MV-4-11 (cell line): ENCODE data around the gene IQGAP3.

Source experiments
- DNase-seq: peaks from one replicate; lab custom pipeline; 2025; lab: John Stamatoyannopoulos, UW

The IQGAP3 gene

GRCh38 chr1:156496211-156496761, 76.1 kb downstream of the IQGAP3 start:
- peak; percentile 83 for DNase-seq

DNA sequence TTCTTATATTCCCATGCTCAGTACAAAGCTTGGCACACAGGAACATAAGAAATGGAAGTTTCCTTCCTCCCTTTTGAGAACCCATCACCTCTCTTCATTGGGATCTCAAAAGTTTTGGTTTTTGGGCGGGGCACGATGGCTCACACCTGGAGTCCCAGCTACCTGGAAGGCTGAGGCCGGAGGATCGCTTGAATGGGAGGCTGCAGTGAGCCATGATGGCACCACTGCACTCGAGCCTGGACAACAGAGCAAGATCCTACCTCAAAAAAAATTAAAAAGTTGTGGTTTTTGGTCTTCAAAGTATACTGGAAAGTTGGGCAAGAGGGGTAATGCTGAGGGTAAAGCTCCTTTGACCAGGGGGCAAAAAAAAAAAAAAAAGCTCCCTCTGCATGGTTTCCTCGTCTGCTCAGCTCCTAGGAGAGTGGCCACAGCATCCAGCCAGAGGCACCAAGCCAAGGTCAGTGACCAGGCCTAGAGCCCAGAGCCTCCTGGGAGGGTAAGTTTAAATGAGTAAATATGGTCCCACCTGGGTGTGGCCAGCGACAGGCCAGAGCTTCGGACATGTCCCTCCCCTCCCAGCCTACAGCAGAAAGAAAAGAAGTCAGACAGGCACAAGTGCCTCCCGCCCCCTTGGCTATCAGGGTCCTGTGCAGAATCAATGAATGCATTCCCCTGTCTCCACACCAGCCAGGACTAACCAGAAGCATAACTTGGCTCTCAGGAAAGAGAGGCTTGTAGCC, 76.8 kb downstream of the IQGAP3 start:
- DNase-seq, result peak; percentile 52

DNA sequence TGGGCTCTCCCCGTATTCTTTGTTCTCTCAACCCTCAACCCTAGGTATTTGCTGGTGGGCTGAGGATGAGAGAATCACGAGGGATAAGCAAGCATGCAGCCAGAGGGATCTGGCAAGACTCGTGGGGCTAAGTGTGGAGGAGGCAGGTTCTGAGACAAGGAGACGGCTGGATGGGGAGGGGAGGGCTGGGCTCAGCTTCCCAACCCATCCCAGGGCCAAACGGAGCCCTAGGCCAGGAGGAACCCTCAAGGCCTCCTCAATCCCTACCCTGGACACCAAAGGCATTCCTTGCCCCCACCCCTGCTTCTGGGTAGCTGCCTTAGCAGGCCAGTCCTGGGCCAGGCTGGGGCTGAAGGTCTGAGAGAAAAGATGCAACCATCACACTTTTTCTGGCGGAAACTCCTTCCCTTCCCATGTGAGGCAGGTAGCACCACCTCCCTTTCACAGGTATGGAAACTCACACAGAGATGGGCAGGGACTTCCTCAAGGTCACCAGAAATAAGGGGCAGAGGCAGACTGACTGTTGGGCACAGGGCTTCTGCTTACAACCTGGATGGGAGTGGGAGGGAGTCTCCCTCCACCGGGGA, 78.0 kb downstream of the IQGAP3 start:
- no peak for DNase-seq

DNA sequence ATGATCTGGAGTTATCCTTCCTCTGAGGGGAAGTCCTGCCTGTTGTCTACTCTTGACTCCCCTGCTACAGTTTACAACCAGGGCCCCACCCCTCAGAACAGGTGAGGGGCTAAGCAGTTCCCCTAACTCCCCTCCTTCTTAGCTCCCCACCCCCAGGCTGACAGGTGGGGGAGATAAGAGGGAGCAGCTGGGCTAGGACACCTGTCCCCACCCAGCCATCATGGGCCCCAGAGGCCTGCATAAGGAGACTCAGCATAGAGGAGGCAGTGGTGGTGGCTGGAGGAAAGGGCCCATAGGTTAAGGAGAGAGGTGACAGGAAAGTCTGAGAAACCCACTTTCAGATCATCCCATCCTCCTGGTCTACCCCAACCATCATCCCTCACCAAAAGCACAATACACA, 78.6 kb downstream of the IQGAP3 start:
- DNase-seq, result no peak

DNA sequence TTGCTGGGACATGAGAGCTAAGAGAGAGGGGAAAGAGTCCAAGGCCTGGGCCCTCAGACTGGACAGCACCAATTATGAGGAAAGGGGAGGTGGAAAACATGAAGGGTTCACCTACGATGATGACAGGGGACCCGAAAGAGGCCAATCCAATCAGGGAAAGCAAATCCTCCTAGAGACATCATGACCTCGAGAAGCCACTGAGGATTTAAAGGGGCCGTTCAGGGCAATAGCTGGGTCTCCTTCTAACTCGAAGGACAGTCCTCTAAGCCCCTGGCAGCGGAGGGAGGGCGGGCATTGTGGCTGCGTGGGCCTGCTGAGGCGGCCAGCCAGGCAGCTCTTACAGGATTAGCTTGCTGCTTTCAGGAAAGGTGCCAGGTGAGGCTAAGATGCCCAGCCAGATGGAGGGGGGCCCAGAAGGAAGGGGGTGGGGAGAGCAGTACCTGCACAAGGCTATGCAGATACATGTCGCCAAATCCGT, 79.2 kb downstream of the IQGAP3 start:
- DNase-seq, result peak; percentile 91

DNA sequence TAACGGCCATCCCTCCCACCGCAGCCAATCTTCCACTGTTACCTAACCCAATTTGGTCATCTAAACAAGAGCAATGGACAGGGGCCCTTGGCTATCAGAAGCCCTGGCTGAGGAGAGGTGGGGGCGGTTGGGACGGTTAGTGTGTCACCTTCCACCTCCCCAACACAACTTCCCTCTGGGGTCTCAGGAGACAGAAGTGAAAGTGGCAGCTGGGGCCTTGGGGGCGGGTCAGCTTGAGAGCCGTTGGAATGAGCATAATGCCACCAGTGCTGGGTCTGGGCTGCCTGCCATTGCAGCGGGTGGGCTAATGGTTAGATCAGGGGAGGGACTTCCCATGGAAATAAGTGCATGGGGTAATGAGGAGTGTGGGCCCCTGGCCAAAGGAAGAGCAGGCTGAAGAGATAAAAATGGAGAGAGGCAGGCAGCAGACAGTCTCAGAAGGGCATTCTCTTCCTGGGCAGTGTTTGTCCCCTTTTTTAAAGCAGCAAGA, 79.7 kb downstream of the IQGAP3 start:
- peak; percentile 99 for DNase-seq

DNA sequence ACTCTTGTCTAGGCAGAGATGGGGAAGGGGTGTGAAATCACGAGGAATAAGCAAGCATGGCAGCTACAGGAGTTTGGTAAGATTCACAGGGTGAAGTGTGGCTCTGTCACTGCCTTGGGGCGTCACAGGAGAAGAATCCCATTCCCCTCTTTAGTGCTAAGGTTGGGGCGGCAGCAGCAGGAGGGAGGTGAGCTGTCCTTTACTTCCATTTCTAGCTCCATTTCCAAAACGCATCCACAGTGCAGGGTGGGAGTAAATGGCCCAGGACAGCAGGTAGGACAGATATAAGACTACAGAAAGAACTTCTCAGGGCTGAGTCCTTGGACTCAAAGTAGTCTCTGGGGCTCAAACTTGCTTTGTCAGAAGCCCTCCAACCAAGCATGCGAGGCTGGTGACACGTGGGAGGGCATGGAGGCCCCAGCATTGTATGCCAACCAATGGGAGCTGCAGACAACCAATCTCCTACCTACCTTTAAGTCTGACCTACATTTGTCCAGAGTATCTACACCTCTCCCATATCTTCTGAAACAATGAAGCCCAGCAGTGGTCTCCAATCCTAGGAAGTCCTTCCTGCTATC, 80.3 kb downstream of the IQGAP3 start:
- DNase-seq, result no peak

GRCh38 chr1:156491151-156491949, 81.0 kb downstream of the IQGAP3 start:
- peak; percentile 81 for DNase-seq

DNA sequence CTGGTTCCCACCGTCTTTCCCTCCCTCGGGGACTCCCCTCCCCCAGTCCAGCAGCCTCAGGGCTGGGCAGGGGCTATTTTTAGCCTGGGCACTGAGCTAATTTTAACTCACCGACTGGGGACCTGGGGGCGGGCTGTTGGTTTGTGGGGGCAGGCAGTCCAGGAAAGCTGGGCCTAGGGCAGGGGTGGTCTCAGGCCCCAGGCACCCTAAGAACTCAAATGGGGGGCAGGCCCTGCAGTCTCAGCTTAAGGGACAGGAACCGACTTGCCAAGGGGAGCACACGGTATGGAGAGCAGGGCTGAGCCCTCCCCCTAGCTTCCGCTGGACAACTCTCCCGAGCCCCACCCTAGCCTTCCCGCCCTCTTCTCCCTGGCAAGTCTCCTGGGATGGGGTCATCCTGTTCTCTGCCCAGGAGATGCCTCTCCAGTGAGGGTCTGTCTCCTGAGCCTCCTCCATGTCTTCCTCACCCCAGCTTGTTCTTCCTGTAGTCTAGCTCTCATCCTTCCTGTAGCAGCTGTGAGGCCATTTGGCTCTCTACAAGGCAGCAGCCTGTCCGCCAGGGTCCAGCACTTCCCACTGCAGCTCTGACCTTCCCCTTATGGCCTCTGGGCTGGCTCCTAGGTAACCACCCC, 81.8 kb downstream of the IQGAP3 start:
- peak; percentile 51 for DNase-seq

- no peak for DNase-seq
These were observed 82.5 kb downstream of the IQGAP3 start for GRCh38 chr1:156489935-156490293.

- peak; percentile 68 for DNase-seq
These were observed 83.0 kb downstream of the IQGAP3 start for GRCh38 chr1:156489166-156489934.

DNA sequence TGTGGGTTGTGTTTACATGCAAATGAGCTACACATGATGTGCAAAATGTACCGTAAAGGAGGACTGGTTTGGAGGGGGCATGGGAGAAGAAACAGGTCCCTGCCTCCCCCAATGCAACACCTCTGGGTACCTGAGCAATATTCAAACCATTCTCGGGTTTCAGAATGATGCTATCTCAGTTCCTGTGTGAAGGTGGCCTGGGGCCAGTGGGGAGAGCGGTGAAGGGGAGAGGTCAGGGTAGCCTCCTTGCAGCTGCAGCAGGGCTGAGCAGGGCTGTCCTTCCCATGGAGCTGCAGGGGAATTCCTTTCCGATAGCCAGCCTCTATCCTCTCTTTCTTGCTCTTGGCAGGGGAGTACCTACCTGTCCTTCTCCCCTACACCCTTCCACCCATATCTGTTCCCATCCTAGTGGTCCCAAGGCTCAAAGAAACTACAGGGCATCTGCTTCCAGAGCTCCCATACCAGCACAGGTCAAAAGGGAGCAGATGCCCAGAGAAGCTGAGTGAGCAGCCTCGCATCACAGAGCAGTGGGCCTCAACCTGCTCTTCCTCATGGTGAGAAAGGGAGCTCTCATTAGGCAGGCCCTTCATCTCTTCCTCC, 83.7 kb downstream of the IQGAP3 start:
- DNase-seq, result no peak

GRCh38 chr1:156487862-156488261, 84.5 kb downstream of the IQGAP3 start:
- no peak for DNase-seq

DNA sequence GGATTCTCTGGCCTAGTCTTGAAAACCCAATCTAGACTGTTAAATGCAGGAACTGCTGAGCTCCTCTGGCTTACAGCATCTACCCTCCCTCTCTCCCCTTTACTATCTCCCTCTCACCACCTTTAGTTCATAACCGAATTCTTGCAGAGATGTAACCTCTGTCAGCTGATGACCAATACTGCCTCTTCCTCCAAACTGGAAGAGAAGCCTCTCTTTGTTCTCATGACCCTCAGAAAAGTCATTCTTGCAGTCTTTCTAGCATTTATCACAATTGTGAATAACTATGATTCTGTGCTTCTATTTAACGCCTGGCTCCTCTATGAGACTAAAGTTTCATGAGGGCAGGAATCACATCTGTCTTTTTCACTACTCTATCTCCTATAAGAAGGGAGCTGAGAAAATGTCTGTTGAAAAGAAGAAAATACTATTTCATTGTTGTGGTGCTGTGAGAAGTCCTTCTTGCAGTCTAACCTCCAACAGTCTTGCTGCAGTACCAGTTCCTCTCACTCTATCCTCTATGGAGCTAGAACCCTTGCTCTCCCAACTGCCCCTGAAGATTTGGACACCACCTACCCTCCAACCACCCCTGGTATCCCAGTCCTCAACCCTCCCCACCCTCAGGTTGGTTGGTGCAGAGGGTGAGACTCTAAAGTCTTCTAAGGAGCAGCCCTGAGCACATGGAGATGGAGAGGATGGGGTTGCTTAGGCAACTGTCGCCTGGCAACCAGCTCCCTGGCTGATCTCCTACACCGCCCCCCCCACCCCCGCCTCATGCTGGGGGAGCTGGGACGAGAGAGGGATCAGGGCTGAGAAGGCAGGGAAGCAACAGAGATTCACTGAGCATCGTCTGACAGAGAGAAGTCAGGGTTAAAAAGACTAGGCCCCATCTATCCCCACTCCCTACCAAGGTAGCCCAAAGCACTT, 85.7 kb downstream of the IQGAP3 start:
- DNase-seq, result no peak

DNA sequence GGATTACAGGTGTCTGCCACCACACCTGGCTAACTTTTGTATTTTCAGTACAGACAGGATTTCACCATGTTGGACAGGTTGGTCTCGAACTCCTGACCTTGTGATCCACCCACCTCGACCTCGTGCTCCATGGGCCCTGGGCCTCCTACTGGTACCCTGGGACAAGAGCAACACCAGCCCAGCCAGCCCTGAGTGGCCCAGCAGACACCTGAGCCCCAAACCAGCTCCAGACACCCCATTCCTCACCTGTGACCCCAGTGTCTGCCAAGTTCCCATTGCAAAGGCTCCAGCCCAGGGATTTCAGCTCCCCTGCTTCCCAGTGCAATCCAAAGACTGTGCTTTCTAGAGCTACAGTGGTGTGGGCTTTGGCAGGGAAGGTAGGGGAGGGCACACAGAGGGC, 86.4 kb downstream of the IQGAP3 start:
- DNase-seq, result no peak

DNA sequence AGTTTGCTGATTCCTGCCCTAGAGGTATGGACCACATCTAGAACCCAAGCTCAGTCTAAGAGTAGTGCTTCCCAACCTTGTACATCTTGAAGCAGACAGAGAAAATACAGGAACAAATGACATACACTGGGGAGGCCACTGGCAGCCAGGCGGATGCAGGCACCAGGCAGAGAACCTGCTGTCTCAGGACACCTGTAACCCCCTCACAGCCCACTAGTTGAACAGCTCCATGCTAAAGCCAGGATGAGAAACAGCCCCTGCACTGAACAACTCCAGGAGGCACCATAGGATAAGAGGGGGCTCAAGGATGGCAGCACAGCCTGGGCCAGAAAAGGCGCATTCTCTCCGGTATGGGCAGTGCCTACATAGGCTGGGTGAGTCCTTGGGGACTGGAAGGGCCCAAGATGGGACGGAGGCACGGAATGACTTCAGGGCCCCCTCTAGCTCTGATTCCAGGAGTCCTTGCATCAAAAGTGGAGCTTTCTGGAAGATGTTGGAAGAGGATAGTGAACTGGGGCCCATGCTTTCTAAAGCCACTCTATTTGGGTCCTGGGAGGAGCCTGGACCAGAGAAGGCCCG, 87.8 kb downstream of the IQGAP3 start:
- DNase-seq, result no peak

DNA sequence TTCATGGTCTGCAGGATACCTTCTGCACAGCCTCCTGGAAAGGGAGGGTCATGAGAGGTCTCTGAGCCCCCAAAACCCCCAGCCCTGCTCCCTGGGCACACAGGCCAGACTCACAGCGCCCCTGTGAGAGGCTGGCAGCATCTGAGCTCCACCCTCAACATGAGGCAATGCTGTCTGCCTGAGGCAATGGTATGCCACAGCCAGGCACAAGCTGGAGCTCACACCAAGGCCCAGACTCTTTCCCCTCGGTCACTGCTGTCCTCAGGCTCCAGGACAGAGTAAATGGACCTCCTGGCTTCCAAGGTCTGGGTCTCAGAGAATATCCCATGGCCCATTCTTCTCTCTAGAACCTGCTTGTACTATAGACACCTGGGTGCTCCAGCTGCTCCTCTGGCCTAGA, 89.0 kb downstream of the IQGAP3 start:
- DNase-seq, result no peak

DNA sequence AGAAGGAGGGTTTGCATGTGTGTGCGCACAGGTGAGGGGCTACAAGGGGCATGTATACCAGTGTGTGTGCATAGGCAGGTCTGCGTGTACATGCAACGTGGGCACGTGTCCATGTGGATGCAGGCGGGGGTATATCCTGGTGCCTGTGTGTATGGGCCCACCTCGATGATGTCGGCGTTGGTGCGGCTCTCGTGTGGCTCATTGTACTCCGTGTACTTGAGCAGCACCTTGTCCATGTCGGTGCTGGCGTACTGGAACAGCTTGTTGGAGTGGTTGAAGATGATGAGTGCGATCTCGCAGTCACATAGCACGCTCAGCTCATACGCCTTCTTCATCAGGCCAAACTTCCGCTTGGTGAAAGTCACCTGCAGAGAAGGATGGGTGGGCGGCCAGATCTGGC, 90.1 kb downstream of the IQGAP3 start:
- no peak for DNase-seq

GRCh38 chr1:156481527-156481926, 90.8 kb downstream of the IQGAP3 start:
- DNase-seq, result no peak
